BJ (cell line): ENCODE measurements around the gene KBTBD2. TPM values are rescaled to one million over a fixed set of nuclear protein-coding genes. Genes with fewer than 3 reads are reported as not detected.

Experiments
- polyA plus RNA-seq: library from polyadenylated mRNA; depleted of rRNA; stranded (reverse); fragments of >200 nt; gene quantifications from 2 replicates; pipeline ENCODE4 v1.2.3, GENCODE V29; 2011; rRNA removed

KBTBD2 gene
- polyA plus RNA-seq, 1 experiment = 12.6 TPM

Other genes with a start within 250 kb of the KBTBD2 start
- gene FKBP9, start 65.7 kb upstream of the KBTBD2 start, polyA plus RNA-seq = 248 and 315 TPM in 2 replicates
- gene NT5C3A, start 171.0 kb upstream of the KBTBD2 start, polyA plus RNA-seq = 11.0 and 19.0 TPM in 2 replicates
- 16.2 and 18.6 TPM in 2 replicates for gene RP9, start 217.6 kb upstream of the KBTBD2 start, polyA plus RNA-seq
- 6.5 and 10.9 TPM in 2 replicates for gene BBS9, start 237.8 kb upstream of the KBTBD2 start, polyA plus RNA-seq